ENCODE measurements around the gene PPIE. TPM values are rescaled to one million over a fixed set of nuclear protein-coding genes. Genes with fewer than 3 reads are reported as not detected.
"Not testable (repeated sequence)": the region's sequence is repeated elsewhere in the genome, so short reads cannot be mapped to it uniquely, and the experiment has no call there.

Gene PPIE
- total RNA-seq, 1 experiment from 2014 or later, result 36.3 TPM

DNA sequence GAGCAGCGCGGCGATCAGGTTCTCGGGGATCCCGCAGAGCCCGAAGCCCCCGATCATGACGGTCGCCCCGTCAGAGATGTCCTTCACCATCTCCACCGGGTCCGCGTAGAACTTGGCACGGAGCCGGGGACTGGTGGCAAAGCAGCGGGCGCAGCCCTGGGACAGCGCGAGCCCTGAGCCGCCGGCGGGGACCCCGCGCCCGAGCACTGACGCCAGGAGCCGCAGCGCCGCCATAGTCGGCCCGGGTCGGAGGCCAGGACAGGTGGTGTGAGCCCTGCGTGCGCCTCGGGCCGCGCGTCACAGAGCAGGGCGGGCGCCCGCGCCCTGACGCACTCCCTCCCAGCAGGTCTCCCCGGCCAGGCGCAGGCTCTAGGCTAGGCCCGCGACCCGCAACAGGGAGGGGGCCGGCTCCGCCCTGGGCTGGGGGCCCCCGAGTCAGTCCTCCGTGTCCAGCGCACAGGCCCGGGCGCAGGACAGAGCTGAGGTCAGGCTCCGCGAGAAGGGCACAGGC, 32.4 kb downstream of the PPIE start, which contains the start of gene OXCT2:
OXCT2 (minus strand) TSS at position 327 of the 511 bp plus-strand sequence; CDS start at position 234, 93 bp downstream.
- not testable (repeated sequence) for H3K23ac ChIP-seq (ENCODE audit: insufficient read length, low read depth, low read length); H3K36me3 Mint-ChIP-seq (ENCODE audit: insufficient read depth in 1 of 3, low read depth in 3 of 3); H2BK20ac ChIP-seq (ENCODE audit: low read depth, low read length, poor library complexity, severe bottlenecking); H2BK12ac ChIP-seq (ENCODE audit: insufficient read length, low read depth, low read length); H3T11ph ChIP-seq (ENCODE audit: low read length); H2AK5ac ChIP-seq (ENCODE audit: insufficient read length, low read length); H2BK15ac ChIP-seq (ENCODE audit: low read depth, low read length); H3K9me3 Mint-ChIP-seq; H2BK5ac ChIP-seq (ENCODE audit: insufficient read length, low read length); H2BK120ac ChIP-seq (ENCODE audit: low read depth, low read length, poor library complexity, severe bottlenecking); H3K23me2 ChIP-seq (ENCODE audit: insufficient read length, low read depth, low read length, poor library complexity, severe bottlenecking); H4K20me1 ChIP-seq (ENCODE audit: control insufficient read depth, insufficient read depth, insufficient read length); H3K4ac ChIP-seq (ENCODE audit: low read depth, low read length); DNase-seq; H3K4me1 Mint-ChIP-seq; H2AFZ ChIP-seq (ENCODE audit: low read length); H4K91ac ChIP-seq (ENCODE audit: insufficient read length, low read depth, low read length); H4K5ac ChIP-seq (ENCODE audit: insufficient read length, low read depth, low read length); H3K56ac ChIP-seq (ENCODE audit: insufficient read length, low read depth, low read length); H3K14ac ChIP-seq (ENCODE audit: insufficient read depth, low read length); H3K18ac ChIP-seq (ENCODE audit: insufficient read length, low read depth, low read length); H3K27ac Mint-ChIP-seq; H3K9me3 ChIP-seq (ENCODE audit: control insufficient read depth, low read depth, low read length); H3K79me2 ChIP-seq (ENCODE audit: insufficient read depth, low read length); H3K9ac ChIP-seq (ENCODE audit: extremely low read depth, insufficient read length, low read length); H3K79me1 ChIP-seq (ENCODE audit: insufficient read depth, low read depth, low read length, poor library complexity, severe bottlenecking); H3K27me3 ChIP-seq (ENCODE audit: insufficient read depth, low read length); H3K4me1 ChIP-seq (ENCODE audit: insufficient read depth, low read length); H3K27ac ChIP-seq (ENCODE audit: insufficient read length, low read depth, low read length); H4K8ac ChIP-seq (replicated peaks; ENCODE audit: insufficient read length, low read depth, low read length)
- peak within 1 kb of the TSS; percentile 74 for H3K4me2 ChIP-seq (ENCODE audit: insufficient read depth, insufficient read length, low read length)
- H3K27me3 Mint-ChIP-seq (ENCODE audit: low read depth), result peaks cover 18% of the 10 kb centered on the region
- H3K4me3 Mint-ChIP-seq, result peak within 1 kb of the TSS; percentile 69 to 79
- WGBS (ENCODE audit: extremely low coverage, insufficient read length, low lambda C conversion rate), result no CpG with 5 or more reads among the region's 57 CpGs

DNA sequence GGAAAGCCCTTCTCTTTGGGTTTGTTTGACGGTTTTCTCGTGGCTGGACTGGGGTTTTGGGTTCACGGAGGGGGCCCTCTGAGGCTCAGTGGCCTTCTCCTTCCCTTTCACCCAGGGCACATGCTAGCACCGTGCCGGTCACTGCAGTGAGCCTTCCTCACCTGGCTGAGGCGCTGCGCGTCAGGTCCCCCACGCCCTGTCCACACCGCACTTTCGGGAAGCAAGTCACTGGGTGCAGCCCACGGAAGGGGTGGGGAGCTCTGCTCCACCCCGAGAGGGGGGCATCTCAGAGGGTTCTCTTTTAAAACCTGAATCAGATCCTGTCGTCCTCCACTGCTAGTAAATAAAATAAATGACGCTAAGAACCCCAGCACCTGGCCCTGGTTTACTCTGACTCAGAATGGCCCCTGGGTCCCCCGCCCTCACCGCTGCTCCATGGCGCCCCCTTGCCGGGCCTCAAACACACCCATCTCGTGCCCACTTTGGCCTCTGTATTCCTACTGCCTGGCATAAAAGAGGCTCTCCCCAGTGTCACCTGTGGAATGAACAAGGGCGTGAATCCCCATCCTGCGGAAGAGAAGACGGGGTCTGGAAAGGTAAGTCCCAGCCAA, 34.8 kb downstream of the PPIE start:
- DNase-seq; H2AK5ac ChIP-seq (ENCODE audit: insufficient read length, low read length); H2AFZ ChIP-seq (ENCODE audit: low read length); H4K8ac ChIP-seq (replicated peaks; ENCODE audit: insufficient read length, low read depth, low read length); H2BK12ac ChIP-seq (ENCODE audit: insufficient read length, low read depth, low read length); H3K36me3 Mint-ChIP-seq (ENCODE audit: insufficient read depth in 1 of 3, low read depth in 3 of 3); H3K9me3 Mint-ChIP-seq; H3K79me1 ChIP-seq (ENCODE audit: insufficient read depth, low read depth, low read length, poor library complexity, severe bottlenecking); H3T11ph ChIP-seq (ENCODE audit: low read length); H3K18ac ChIP-seq (ENCODE audit: insufficient read length, low read depth, low read length); H3K4me1 Mint-ChIP-seq; H2BK20ac ChIP-seq (ENCODE audit: low read depth, low read length, poor library complexity, severe bottlenecking); H3K4me1 ChIP-seq (ENCODE audit: insufficient read depth, low read length); H3K27ac ChIP-seq (ENCODE audit: insufficient read length, low read depth, low read length); H3K23me2 ChIP-seq (ENCODE audit: insufficient read length, low read depth, low read length, poor library complexity, severe bottlenecking); H3K27ac Mint-ChIP-seq; H2BK15ac ChIP-seq (ENCODE audit: low read depth, low read length); H3K14ac ChIP-seq (ENCODE audit: insufficient read depth, low read length); H3K27me3 ChIP-seq (ENCODE audit: insufficient read depth, low read length); H3K4me3 Mint-ChIP-seq; H3K9ac ChIP-seq (ENCODE audit: extremely low read depth, insufficient read length, low read length); H3K23ac ChIP-seq (ENCODE audit: insufficient read length, low read depth, low read length); H2BK120ac ChIP-seq (ENCODE audit: low read depth, low read length, poor library complexity, severe bottlenecking); H4K91ac ChIP-seq (ENCODE audit: insufficient read length, low read depth, low read length); H2BK5ac ChIP-seq (ENCODE audit: insufficient read length, low read length); H3K4ac ChIP-seq (ENCODE audit: low read depth, low read length); H3K79me2 ChIP-seq (ENCODE audit: insufficient read depth, low read length); H3K4me2 ChIP-seq (ENCODE audit: insufficient read depth, insufficient read length, low read length); H3K9me3 ChIP-seq (ENCODE audit: control insufficient read depth, low read depth, low read length); H4K5ac ChIP-seq (ENCODE audit: insufficient read length, low read depth, low read length); H3K56ac ChIP-seq (ENCODE audit: insufficient read length, low read depth, low read length); H4K20me1 ChIP-seq (ENCODE audit: control insufficient read depth, insufficient read depth, insufficient read length): not testable (repeated sequence)
- no CpG with 5 or more reads among the region's 23 CpGs for WGBS (ENCODE audit: extremely low coverage, insufficient read length, low lambda C conversion rate)
- peaks cover 30% of the 10 kb centered on the region for H3K27me3 Mint-ChIP-seq (ENCODE audit: low read depth)
